ENCODE results near the gene VWA5B1. TPM values are rescaled to one million over a fixed set of nuclear protein-coding genes. Genes with fewer than 3 reads are reported as not detected.

VWA5B1 gene
- total RNA-seq, 3 donors from 2014 or later, result 0.29 TPM; not detected in 2

GRCh38 chr1:20322825-20323612, 32.3 kb downstream of the VWA5B1 start:
- Histone ChIP-seq H3K9me3 (no peaks in the 10 kb centered on the region), H3K4me1 (peaks cover 0 to 8% of the 10 kb centered on the region in 2 donors), H3K27ac (no peak overlapping the region), H3K27me3 (no peaks in the 10 kb centered on the region), H3K36me3 (no peaks in the 10 kb centered on the region), H3K4me3 (no peak overlapping the region)
- TF ChIP-seq POLR2AphosphoS5 (IDR thresholded peaks at IDR 0.05) (no peak), POLR2A (IDR thresholded peaks at IDR 0.05) (no peak), CTCF (IDR thresholded peaks at IDR 0.05) (no peak)
- no peak for DNase-seq (ENCODE audit: low spot score in 2 of 2)
- intact Hi-C loops (cut with DNase I; ENCODE audit: low total_unique reads), result no loop called here

DNA sequence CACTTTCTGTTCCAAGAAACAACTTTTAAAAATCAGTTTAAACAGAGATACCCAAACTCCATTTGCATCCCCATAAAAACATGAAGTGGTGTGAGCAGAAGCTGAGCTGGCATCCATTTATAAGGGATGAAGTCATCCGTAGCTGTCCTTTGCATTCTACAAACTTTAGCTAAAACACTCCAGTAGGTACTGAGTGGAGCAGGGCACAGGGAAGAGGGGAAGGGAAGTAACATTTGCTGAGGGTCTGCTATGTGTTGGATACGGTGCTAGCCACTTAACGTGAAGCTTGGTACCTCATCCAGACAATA, 32.9 kb downstream of the VWA5B1 start:
- no peak overlapping the region for H3K4me3 ChIP-seq
- H3K27ac ChIP-seq, result no peak overlapping the region
- no peak for DNase-seq (ENCODE audit: low spot score in 2 of 2)
- no peaks in the 10 kb centered on the region for H3K9me3 ChIP-seq
- no peaks in the 10 kb centered on the region for H3K36me3 ChIP-seq
- intact Hi-C loops (cut with DNase I; ENCODE audit: low total_unique reads), result no loop called here
- TF ChIP-seq POLR2AphosphoS5 (IDR thresholded peaks at IDR 0.05), result no peak
- TF ChIP-seq CTCF (IDR thresholded peaks at IDR 0.05), result no peak
- no peak for TF ChIP-seq POLR2A (IDR thresholded peaks at IDR 0.05)
- H3K27me3 ChIP-seq, result no peaks in the 10 kb centered on the region
- H3K4me1 ChIP-seq, result peaks cover 0 to 8% of the 10 kb centered on the region in 2 donors

DNA sequence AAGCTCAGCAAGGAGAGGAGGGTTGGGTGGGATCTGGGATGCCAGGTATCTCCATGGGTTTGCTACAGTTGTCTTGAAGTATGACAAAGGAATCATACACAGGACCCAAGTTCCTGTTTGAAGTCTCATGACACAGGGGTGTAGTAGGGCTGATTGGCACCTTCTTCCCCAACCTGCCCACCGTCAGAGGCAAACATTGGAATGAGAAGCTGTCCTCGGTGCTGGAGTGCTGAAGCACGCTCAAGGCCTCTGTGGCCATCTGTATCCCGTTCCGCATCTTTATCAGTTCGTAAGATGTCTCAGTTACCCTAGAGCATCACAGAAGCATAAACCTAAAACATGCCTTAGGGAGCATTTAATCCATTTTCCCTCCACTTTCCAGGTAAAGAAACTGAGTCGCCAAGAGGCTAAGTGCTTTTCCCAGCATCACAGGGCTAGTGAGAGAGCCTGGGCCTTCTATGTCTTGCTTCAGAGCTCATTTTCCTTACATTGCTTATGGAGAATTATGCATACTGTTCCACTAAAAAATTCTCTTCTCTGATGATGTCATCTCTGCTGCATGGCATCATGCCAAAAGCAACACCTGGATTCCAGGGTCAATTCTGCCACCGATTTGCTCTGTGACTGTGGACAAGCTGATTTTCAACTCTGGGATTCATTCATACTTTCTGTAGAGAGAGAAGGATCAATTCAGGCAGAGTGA, 34.2 kb downstream of the VWA5B1 start:
- no peak for DNase-seq (ENCODE audit: low spot score in 2 of 2)
- H3K27ac ChIP-seq, result peak overlapping the region in 1 of 2 donors; percentile 48
- peaks cover 0 to 8% of the 10 kb centered on the region in 2 donors for H3K4me1 ChIP-seq
- no peaks in the 10 kb centered on the region for H3K36me3 ChIP-seq
- no peaks in the 10 kb centered on the region for H3K27me3 ChIP-seq
- TF ChIP-seq POLR2A (IDR thresholded peaks at IDR 0.05), result no peak
- no peak for TF ChIP-seq CTCF (IDR thresholded peaks at IDR 0.05)
- no peak for TF ChIP-seq POLR2AphosphoS5 (IDR thresholded peaks at IDR 0.05)
- no peak overlapping the region for H3K4me3 ChIP-seq
- no peaks in the 10 kb centered on the region for H3K9me3 ChIP-seq
- intact Hi-C loops (cut with DNase I; ENCODE audit: low total_unique reads), result no loop called here

DNA sequence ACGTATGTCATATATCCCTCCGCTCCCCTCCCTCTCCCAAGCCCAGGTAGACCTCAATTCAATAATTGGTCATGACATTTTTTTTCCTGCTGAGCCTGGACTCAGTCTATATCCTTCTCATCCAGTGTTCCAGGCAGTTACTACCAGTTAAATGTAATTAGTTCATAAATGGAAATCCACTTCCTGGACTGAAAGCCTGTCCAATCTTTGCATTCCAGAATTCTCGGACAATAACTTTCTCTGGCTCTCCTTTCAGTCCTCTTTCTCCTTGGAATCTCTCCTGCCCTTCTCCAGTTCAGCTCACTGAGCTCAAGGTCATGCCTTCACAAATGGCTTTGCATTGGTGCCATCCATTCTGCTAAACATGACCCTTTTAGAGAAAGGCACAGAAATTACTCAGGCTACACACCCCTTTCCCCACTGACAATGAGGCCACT, 34.8 kb downstream of the VWA5B1 start:
- Histone ChIP-seq H3K36me3 (no peaks in the 10 kb centered on the region), H3K4me3 (no peak overlapping the region), H3K27me3 (no peaks in the 10 kb centered on the region), H3K4me1 (peaks cover 0 to 8% of the 10 kb centered on the region in 2 donors), H3K27ac (peak overlapping the region in 1 of 2 donors; percentile 48), H3K9me3 (no peaks in the 10 kb centered on the region)
- DNase-seq (ENCODE audit: low spot score in 2 of 2), result no peak
- TF ChIP-seq POLR2AphosphoS5 (IDR thresholded peaks at IDR 0.05) (no peak), CTCF (IDR thresholded peaks at IDR 0.05) (no peak), POLR2A (IDR thresholded peaks at IDR 0.05) (no peak)
- intact Hi-C loops (cut with DNase I; ENCODE audit: low total_unique reads), result no loop called here

- Histone ChIP-seq H3K4me1 (peaks cover 0 to 8% of the 10 kb centered on the region in 2 donors), H3K4me3 (no peak overlapping the region), H3K27me3 (no peaks in the 10 kb centered on the region), H3K36me3 (no peaks in the 10 kb centered on the region), H3K9me3 (no peaks in the 10 kb centered on the region), H3K27ac (no peak overlapping the region)
- no peak for DNase-seq (ENCODE audit: low spot score in 2 of 2)
- intact Hi-C loops (cut with DNase I; ENCODE audit: low total_unique reads), result no loop called here
- no peak for TF ChIP-seq CTCF (IDR thresholded peaks at IDR 0.05)
- TF ChIP-seq POLR2AphosphoS5 (IDR thresholded peaks at IDR 0.05), result no peak
- TF ChIP-seq POLR2A (IDR thresholded peaks at IDR 0.05), result no peak
Observed at GRCh38 chr1:20325844-20326420, 35.3 kb downstream of the VWA5B1 start.

Measured in breast epithelium (tissue), 4 donors.